ENCODE measurements around the gene KRT34. TPM values are rescaled to one million over a fixed set of nuclear protein-coding genes. Genes with fewer than 3 reads are reported as not detected.
"Not testable (repeated sequence)": the region's sequence is repeated elsewhere in the genome, so short reads cannot be mapped to it uniquely, and the experiment has no call there.

KRT34 gene
- polyA plus RNA-seq, 6 donors from 2014 or later = not detected

DNA sequence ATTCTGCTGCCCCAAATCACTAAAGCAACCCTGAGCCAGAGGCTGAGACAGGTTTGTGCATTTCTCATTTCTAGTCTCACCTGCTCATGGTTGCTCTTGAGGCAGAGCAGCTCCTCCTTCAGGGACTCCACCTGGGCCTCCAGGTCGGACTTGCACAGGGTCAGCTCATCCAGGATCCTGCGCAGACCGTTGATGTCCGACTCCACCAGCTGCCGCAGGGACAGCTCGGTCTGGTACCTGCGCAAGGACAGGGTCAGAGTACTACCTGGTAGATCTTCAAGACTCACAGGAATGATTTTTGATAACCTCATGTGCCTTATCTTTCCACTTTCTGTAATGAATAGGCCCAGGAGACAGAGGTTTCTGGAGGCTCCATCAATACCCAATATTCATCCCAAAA is 14.2 kb upstream of the KRT34 start:
- ATAC-seq (ENCODE audit: low read depth in 2 of 2) (no peak), DNase-seq (no peak)
- Mint-ChIP-seq H3K4me1 (no peaks in the 10 kb centered on the region), H3K27ac (no peak overlapping the region), H3K9me3 (no peaks in the 10 kb centered on the region), H3K4me3 (no peak overlapping the region), H3K27me3 (peaks cover 41 to 51% (median 51%) of the 10 kb centered on the region in 3 donors), H3K36me3 (no peaks in the 10 kb centered on the region)

DNA sequence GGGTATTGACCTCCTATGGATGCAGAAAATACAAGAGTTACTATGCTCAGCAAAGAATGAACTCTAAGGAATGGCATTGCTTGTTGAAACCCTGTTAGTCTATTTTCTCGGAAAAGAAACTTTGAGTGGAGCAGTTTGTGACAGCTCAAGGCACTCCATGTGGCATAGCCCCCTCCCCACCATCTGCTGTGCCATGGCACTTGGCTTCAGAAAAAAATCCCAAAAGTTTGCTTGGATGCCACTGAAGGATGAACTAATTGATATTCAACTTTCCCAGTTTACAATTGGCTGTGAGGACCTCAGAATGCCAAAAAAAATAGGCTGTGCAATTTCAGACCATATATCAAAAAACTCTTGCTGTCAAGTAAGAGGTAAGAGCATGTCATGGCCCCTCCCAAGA is 13.5 kb upstream of the KRT34 start:
- H3K4me3 Mint-ChIP-seq = no peak overlapping the region
- no peak for DNase-seq
- peaks cover 36 to 48% (median 47%) of the 10 kb centered on the region in 3 donors for H3K27me3 Mint-ChIP-seq
- H3K36me3 Mint-ChIP-seq = no peaks in the 10 kb centered on the region
- no peaks in the 10 kb centered on the region for H3K4me1 Mint-ChIP-seq
- no peak overlapping the region for H3K27ac Mint-ChIP-seq
- no peak for ATAC-seq (ENCODE audit: low read depth in 2 of 2)
- H3K9me3 Mint-ChIP-seq = no peaks in the 10 kb centered on the region

DNA sequence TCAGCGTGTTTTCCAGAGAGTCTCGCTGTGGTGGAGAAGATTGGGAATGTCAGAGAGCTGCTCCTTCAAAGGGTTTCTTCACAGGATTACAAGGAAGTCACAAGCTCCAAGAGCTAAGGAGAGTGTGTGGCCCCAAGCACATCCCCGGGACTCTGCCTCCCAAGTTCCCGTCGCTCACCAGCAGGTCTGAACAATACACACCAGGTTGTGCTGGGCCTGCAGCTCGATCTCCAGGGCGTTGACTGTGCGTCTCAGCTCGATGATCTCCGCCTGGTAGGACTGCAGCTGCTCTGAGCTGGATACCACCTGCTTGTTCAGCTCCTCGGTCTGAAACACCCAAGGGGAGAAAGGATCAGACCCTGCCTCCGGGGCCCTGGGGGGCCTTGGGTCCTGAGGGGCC is 12.9 kb upstream of the KRT34 start:
- not testable (repeated sequence) for DNase-seq; H3K4me1 Mint-ChIP-seq; H3K9me3 Mint-ChIP-seq; ATAC-seq (ENCODE audit: low read depth in 2 of 2); H3K4me3 Mint-ChIP-seq; H3K36me3 Mint-ChIP-seq; H3K27ac Mint-ChIP-seq
- H3K27me3 Mint-ChIP-seq = peaks cover 37 to 49% (median 47%) of the 10 kb centered on the region in 3 donors

DNA sequence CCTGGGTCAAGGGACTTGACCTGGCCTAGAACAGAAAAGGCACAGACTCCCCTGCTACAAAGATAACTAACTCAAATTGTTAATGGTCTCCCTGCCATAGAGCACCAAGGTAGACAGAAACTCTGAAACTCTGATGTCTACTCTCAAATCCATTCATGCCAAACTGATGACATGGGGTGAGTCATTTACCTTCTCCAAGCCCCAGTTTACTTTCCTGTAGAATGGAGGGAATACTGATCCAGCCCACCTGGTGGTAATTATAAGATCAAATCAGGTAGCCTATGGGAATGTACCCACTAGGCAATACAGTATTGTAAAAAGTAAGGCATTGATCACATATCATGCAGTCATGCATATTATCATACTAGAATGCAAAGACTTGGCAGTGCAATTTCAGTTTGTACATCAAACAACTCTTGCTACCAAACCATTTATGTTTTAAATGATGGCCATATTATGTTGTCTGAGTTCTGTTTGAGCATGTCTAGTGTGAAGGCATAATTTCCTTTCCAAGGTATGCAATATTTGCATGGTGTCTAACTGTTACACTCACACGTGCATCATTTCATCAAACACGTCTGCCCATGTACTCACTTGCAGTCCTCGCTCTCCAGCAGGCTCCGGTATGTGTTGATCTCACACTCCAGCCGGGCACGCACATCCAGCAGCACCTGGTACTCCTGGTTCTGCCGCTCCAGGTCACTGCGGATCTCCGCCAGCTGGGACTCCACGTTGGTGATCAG is 12.3 kb upstream of the KRT34 start:
- Mint-ChIP-seq H3K4me1 (no peaks in the 10 kb centered on the region), H3K4me3 (no peak overlapping the region), H3K36me3 (no peaks in the 10 kb centered on the region), H3K27me3 (peaks cover 34 to 51% (median 50%) of the 10 kb centered on the region in 3 donors), H3K27ac (no peak overlapping the region), H3K9me3 (no peaks in the 10 kb centered on the region)
- DNase-seq = no peak
- ATAC-seq (ENCODE audit: low read depth in 2 of 2) = no peak

DNA sequence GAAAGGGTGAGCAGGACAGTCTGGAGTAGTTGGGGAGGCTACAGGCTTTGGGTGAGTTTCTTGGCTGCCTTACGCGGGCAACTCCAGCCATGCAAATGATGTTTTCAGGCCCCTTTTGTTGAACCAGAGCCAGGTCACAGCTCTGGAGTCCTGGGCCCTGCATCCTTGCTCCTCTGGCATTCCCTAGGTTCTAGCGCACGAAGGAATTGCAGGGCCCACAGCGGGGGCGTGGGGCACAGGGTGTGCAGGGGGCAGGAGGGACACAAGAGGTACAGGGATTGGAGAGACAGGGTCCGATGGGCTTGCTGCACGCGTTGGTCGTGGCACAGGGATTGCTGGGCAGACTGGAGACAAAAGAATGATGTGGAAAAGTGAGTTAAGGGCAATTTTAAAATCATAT is 11.7 kb upstream of the KRT34 start:
- no peak for DNase-seq
- ATAC-seq (ENCODE audit: low read depth in 2 of 2) = no peak
- Mint-ChIP-seq H3K4me3 (no peak overlapping the region), H3K4me1 (no peaks in the 10 kb centered on the region), H3K27me3 (peaks cover 30 to 56% (median 53%) of the 10 kb centered on the region in 3 donors), H3K9me3 (peaks cover 0 to 4% (median 0%) of the 10 kb centered on the region in 7 donors), H3K36me3 (no peaks in the 10 kb centered on the region), H3K27ac (no peak overlapping the region)

DNA sequence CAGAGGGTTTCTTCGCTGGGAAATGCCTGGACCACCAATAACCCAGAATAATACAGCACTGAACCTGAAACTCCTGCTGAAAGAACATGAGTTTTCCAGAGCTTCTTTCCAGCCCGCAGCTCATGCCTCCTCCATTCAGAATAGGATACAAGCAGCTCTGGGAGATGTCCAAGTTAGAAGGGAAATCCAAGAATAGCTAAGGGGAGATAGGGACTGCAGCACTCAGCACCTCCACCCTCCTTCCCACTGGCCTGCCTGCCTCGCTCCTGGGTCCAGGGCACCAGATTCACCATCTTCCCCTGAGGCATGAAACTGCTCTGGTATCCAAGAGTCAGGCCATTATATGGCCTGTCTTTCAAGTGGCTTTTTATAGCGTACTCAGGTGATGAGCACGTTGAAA is 11.2 kb upstream of the KRT34 start:
- DNase-seq = no peak
- no peak overlapping the region for H3K4me3 Mint-ChIP-seq
- peaks cover 0 to 7% (median 2%) of the 10 kb centered on the region in 7 donors for H3K9me3 Mint-ChIP-seq
- H3K27ac Mint-ChIP-seq = no peak overlapping the region
- H3K4me1 Mint-ChIP-seq = no peaks in the 10 kb centered on the region
- no peak for ATAC-seq (ENCODE audit: low read depth in 2 of 2)
- H3K27me3 Mint-ChIP-seq = peaks cover 30 to 60% (median 57%) of the 10 kb centered on the region in 3 donors
- no peaks in the 10 kb centered on the region for H3K36me3 Mint-ChIP-seq

DNA sequence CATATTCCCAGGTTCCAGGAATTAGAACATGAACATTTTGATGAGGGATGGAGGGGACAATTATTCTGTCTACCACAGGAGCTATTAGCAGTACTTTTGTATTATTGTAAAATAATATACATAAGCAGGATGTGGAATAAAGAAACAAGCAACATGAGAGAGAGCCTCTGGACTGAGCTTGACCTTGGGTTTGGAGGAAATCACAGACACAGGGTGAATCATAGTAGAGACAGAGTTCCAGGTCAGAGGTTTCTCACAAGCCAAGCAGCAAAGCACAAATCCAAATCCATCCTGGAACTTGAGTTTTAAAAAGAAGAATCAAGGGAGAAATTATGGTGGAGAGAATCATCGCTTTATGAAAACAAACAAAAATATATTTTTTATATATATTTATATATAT is 10.2 kb upstream of the KRT34 start:
- no peak overlapping the region for H3K27ac Mint-ChIP-seq
- peaks cover 24 to 54% (median 53%) of the 10 kb centered on the region in 3 donors for H3K27me3 Mint-ChIP-seq
- DNase-seq = no peak
- peaks cover 2 to 15% (median 11%) of the 10 kb centered on the region in 7 donors for H3K9me3 Mint-ChIP-seq
- peaks cover 0 to 8% of the 10 kb centered on the region in 2 donors for H3K36me3 Mint-ChIP-seq
- no peaks in the 10 kb centered on the region for H3K4me1 Mint-ChIP-seq
- no peak for ATAC-seq (ENCODE audit: low read depth in 2 of 2)
- H3K4me3 Mint-ChIP-seq = no peak overlapping the region

DNA sequence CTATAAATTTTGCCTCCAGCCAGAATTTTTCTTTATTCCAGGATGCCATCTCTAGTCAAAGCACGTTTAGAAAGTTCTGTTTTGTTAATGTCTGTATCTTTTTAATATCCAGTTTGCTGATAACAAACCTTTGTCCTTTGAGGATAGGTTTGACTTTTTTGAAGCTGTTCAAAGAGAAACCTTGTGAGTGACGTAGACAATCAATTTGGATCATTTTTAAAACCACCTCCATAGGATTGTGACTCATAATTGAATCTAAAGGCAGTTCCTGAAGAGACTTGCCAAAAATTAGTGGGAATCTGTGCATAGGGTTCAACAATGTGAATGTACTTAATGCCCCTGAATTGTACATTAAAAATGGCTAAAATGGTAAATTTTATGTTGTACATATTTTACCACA is 9.4 kb upstream of the KRT34 start:
- peaks cover 7 to 23% (median 15%) of the 10 kb centered on the region in 7 donors for H3K9me3 Mint-ChIP-seq
- ATAC-seq (ENCODE audit: low read depth in 2 of 2) (no peak), DNase-seq (no peak)
- H3K36me3 Mint-ChIP-seq = peaks cover 3 to 15% of the 10 kb centered on the region in 2 donors
- no peak overlapping the region for H3K4me3 Mint-ChIP-seq
- peaks cover 24 to 58% (median 53%) of the 10 kb centered on the region in 3 donors for H3K27me3 Mint-ChIP-seq
- no peak overlapping the region for H3K27ac Mint-ChIP-seq
- H3K4me1 Mint-ChIP-seq = no peaks in the 10 kb centered on the region

DNA sequence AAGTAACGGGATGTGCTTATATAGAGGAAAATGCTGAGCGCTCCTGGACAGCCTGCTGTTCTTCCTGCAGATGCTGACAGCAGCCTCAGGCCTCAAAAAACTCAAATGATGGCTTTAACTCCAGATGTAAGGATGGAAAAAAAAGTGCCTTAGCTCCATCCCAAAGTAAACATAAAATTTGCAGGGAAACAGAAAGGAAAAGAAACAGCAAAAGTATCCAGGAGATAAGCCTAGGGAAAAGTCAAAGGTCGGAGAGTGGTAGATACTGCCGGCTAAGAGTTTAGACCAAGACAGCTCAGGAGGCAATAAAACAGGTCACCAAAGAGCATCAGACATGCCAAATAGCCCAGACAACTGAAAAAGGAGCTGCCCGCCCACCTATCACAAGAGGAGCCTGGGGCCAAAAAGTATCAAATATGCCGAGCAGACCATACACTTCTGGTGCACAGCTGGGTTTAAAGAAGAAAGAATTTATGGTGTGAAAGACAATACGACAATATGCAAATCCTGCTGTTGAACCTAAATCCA is 8.4 kb upstream of the KRT34 start:
- H3K36me3 Mint-ChIP-seq = peaks cover 5 to 19% of the 10 kb centered on the region in 2 donors
- H3K9me3 Mint-ChIP-seq = peaks cover 10 to 30% (median 20%) of the 10 kb centered on the region in 7 donors
- no peak for ATAC-seq (ENCODE audit: low read depth in 2 of 2)
- no peak for DNase-seq
- peaks cover 24 to 62% (median 53%) of the 10 kb centered on the region in 3 donors for H3K27me3 Mint-ChIP-seq
- no peak overlapping the region for H3K27ac Mint-ChIP-seq
- H3K4me1 Mint-ChIP-seq = no peaks in the 10 kb centered on the region
- no peak overlapping the region for H3K4me3 Mint-ChIP-seq

DNA sequence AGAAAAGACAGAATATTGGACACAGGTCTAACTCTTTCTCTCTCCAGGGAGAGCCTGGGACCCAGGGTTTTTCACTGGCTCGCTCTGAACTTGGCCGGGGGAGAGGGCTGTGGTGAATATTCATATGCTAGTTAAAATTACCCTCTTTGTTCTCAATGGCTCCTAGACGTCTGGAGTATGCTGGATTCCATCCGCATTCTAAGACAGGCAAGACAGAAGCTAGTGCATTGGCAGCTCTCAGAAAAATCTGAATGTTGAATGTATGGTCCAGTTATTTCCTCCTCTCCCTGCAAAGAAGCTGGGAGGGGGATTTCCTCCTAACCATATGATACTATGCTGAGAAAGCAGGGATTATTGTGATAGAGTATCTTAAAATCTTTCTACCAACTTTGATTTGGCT is 5.6 kb upstream of the KRT34 start:
- no peak overlapping the region for H3K27ac Mint-ChIP-seq
- ATAC-seq (ENCODE audit: low read depth in 2 of 2) (no peak), DNase-seq (no peak)
- H3K27me3 Mint-ChIP-seq = peaks cover 17 to 63% (median 41%) of the 10 kb centered on the region in 3 donors
- no peaks in the 10 kb centered on the region for H3K4me1 Mint-ChIP-seq
- peaks cover 5 to 19% of the 10 kb centered on the region in 2 donors for H3K36me3 Mint-ChIP-seq
- H3K9me3 Mint-ChIP-seq = peaks cover 10 to 32% (median 20%) of the 10 kb centered on the region in 7 donors
- H3K4me3 Mint-ChIP-seq = no peak overlapping the region

DNA sequence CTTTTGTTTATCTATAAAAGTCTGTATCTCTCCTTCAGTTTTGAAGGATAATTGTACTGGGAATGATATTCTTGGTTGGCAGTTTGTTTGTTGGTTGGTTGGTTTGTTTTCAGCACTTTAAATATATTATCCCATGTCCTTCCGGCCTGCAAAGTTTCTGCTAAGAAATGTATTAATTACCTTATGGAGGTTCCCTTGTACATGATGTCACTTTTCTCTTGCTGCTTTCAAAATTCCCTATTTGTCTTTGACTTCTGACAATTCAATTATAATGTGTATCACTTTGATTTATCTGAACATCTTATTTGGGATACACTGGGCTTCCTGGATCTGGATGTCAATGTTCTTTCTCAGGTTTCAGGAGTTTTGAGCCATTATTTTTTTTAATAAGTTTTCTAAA is 4.1 kb upstream of the KRT34 start:
- Mint-ChIP-seq H3K36me3 (peaks cover 5 to 19% of the 10 kb centered on the region in 2 donors), H3K9me3 (peaks cover 10 to 32% (median 20%) of the 10 kb centered on the region in 7 donors)

DNA sequence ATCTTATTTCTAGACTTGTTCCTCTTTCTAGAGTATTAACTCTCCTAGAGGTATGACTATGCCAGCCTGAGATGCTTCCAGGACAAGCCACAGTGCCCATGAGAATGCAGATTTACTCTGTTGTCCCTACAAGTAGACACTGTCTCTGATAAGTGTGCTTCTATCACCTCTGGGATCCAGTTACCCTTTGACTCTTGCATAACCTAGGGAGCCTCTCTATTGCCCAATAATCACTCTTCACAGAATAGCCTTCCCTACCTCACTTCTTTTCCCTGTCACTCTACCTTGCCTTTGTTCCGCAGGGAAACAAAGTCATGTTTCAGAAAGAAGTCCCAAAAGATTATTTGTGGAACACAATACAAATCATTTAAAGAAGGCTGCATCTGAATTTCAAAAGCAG is 1.6 kb upstream of the KRT34 start:
- peaks cover 10 to 32% (median 20%) of the 10 kb centered on the region in 7 donors for H3K9me3 Mint-ChIP-seq
- no peak overlapping the region for H3K4me3 Mint-ChIP-seq
- DNase-seq = no peak

More for the DNA sequence above, 4.1 kb upstream of the KRT34 start:
- ATAC-seq (ENCODE audit: low read depth in 2 of 2) (no peak), DNase-seq (no peak)
- H3K27ac Mint-ChIP-seq = no peak overlapping the region
- no peak overlapping the region for H3K4me3 Mint-ChIP-seq
- H3K27me3 Mint-ChIP-seq = peaks cover 17 to 60% (median 44%) of the 10 kb centered on the region in 3 donors
- no peaks in the 10 kb centered on the region for H3K4me1 Mint-ChIP-seq

DNA sequence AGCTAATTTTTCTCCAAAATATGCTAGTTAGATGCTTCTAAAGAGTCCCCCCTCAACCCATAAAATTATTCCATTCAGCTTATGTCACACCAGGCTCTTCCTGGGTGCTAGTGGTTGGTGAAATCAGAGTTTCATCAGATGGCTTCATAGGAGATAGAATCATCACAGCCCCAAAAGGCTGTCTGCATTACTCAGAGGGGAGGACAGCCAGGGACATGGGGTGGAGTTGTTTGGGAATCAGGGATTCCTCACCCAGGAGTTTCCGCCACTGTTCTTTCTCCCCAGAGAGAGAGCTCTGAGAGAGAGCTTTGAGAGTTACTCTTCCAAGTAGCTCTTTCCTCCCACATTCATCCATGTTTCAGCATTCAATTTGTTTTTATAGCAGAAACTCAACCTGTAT is 288 bp upstream of the KRT34 start:
- Mint-ChIP-seq H3K9me3 (peaks cover 8 to 21% (median 12%) of the 10 kb centered on the region in 7 donors), H3K4me3 (no peak overlapping the region), H3K27me3 (peaks cover 23 to 49% (median 33%) of the 10 kb centered on the region in 3 donors), H3K36me3 (peaks cover 5 to 13% of the 10 kb centered on the region in 2 donors), H3K27ac (no peak overlapping the region), H3K4me1 (no peaks in the 10 kb centered on the region)
- ATAC-seq (ENCODE audit: low read depth in 2 of 2) (no peak), DNase-seq (no peak)

More for the DNA sequence above, 1.6 kb upstream of the KRT34 start:
- Mint-ChIP-seq H3K27me3 (peaks cover 23 to 53% (median 38%) of the 10 kb centered on the region in 3 donors), H3K4me1 (no peaks in the 10 kb centered on the region), H3K27ac (peak overlapping the region in 1 of 6 donors; percentile 6), H3K36me3 (peaks cover 5 to 19% of the 10 kb centered on the region in 2 donors)
- no peak for ATAC-seq (ENCODE audit: low read depth in 2 of 2)

DNA sequence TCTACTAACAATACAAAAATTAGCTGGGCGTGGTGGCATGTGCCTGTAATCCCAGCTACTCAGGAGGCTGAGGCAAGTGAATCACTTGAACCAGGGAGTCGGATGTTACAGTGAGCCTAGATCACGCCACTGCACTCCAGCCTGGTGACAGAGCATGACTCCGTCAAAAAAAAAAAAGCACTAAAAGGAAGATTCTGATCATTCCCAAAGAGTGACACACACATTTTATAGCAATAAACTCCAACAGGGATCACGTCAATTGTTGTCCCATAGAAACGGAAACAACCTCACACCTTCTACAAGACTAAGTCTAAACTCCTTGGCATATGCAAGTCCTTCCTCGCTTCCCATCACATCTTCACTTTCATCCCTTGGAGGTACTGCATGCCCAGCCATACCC is 2.0 kb downstream of the KRT34 start:
- H3K27ac Mint-ChIP-seq = not testable (repeated sequence)

More for the DNA sequence above, 2.0 kb downstream of the KRT34 start:
- not testable (repeated sequence) for ATAC-seq (ENCODE audit: low read depth in 2 of 2); H3K4me3 Mint-ChIP-seq; H3K36me3 Mint-ChIP-seq; H3K4me1 Mint-ChIP-seq; H3K9me3 Mint-ChIP-seq; DNase-seq
- peaks cover 31 to 57% (median 53%) of the 10 kb centered on the region in 3 donors for H3K27me3 Mint-ChIP-seq

Measured in naive B cell (primary cell).